K562 (cell line): ENCODE results near the gene GCN1. TPM values are rescaled to one million over a fixed set of nuclear protein-coding genes. Genes with fewer than 3 reads are reported as not detected.

ENCODE experiments used
- CBFA2T3 ChIP-seq: fragments of 450-650 bp; IDR thresholded peaks from 2 replicates; pipeline ENCODE4 v1.6.1; 2017
- CTCF ChIP-seq, 3 experiments: IDR thresholded peaks in 2 of 3; conservative IDR thresholded peaks in 1 of 3; 2 replicates each; pipeline ENCODE4 v1.5.1; 2011 to 2012; ENCODE audit warnings: low read length in 3 of 3, mild to moderate bottlenecking in 3 of 3, control low read depth in 2 of 3, improper control_type of control experiment in 1 of 3, inconsistent platforms in 1 of 3, low read depth in 1 of 3, mixed read lengths in 1 of 3, moderate library complexity in 1 of 3; ENCODE audit not compliant: insufficient read depth in 2 of 3
- ELK3 ChIP-seq: fragments of 450-650 bp; formaldehyde crosslinking; IDR thresholded peaks from 2 replicates; pipeline ENCODE4 v1.4.0; 2020; ENCODE audit warnings: mild to moderate bottlenecking
- MAFF ChIP-seq: IDR thresholded peaks from 2 replicates; pipeline ENCODE4 v1.6.1; 2012; ENCODE audit warnings: low read length, improper control_type of control experiment
- NFE2 ChIP-seq: IDR thresholded peaks from 2 replicates; pipeline ENCODE4 v1.6.1; 2014; ENCODE audit warnings: antibody characterized with exemption, low read depth
- RBM22 ChIP-seq: fragments of 200-400 bp; formaldehyde crosslinking; IDR thresholded peaks from 2 replicates; pipeline ENCODE4 v1.6.1; 2018; ENCODE audit warnings: low read length, low read depth; ENCODE audit not compliant: poor library complexity, severe bottlenecking
- TRIM25 ChIP-seq: fragments of 450-650 bp; IDR thresholded peaks from 2 replicates; pipeline ENCODE4 v1.7.0; 2016; ENCODE audit warnings: borderline replicate concordance
- polyA plus RNA-seq, 8 experiments: library from polyadenylated mRNA; depleted of rRNA in 4 of 8; stranded (reverse) in 5 of 8; unstranded in 3 of 8; fragments of >200 nt; fragmentation: Nextera tagmentation in 2 of 8; fragmentation: Illumina TruSeq in 1 of 8; extraction: Ambion mirVana in 2 of 8; extraction: Trizol in 1 of 8; gene quantifications; 2 replicates each; pipeline versions ENCODE4 v1.2.1 to v1.2.3, GENCODE V29; 2011 to 2014; ENCODE audit warnings: inconsistent platforms in 1 of 8, missing spikeins in 1 of 8
- total RNA-seq, 7 experiments: library from RNA; depleted of rRNA in 6 of 7; stranded (reverse); fragments of >200 nt in 6 of 7; fragmentation: Illumina TruSeq in 2 of 7; extraction: Trizol in 2 of 7; gene quantifications; 2 replicates each; pipeline versions ENCODE4 v1.2.1 to v1.2.3, GENCODE V29; 2011 to 2021; ENCODE audit warnings: low replicate concordance in 1 of 7
- TF ChIP-seq, protein P1 (sequence below): sonication (generic); formaldehyde crosslinking; IDR thresholded peaks from 2 replicates; pipeline ENCODE4 v1.8.1; 2023; ENCODE audit warnings: missing genetic modification reagents, mild to moderate bottlenecking, borderline replicate concordance
- TF ChIP-seq, protein P2 (sequence below), 2 experiments: fragments of 450-650 bp in 1 of 2; IDR thresholded peaks; 2 replicates each; pipeline ENCODE4 v1.6.1; 2011 to 2017; ENCODE audit warnings: low read depth in 2 of 2, antibody characterized with exemption in 1 of 2, borderline replicate concordance in 1 of 2, low read length in 1 of 2, mild to moderate bottlenecking in 1 of 2, mixed read lengths in 1 of 2; ENCODE audit not compliant: control insufficient read depth in 1 of 2
- TF ChIP-seq, protein P3 (sequence below): fragments of 450-650 bp; formaldehyde crosslinking; IDR thresholded peaks from 2 replicates; pipeline ENCODE4 v1.4.0; 2020; ENCODE audit warnings: mild to moderate bottlenecking, mixed read lengths

The GCN1 gene
- total and polyA plus RNA-seq, 9 of the 15 experiments (the other 6 are each of a cell fraction or from before 2014, with no cell fraction given): 11.9 to 190 (median 51.7) TPM

DNA sequence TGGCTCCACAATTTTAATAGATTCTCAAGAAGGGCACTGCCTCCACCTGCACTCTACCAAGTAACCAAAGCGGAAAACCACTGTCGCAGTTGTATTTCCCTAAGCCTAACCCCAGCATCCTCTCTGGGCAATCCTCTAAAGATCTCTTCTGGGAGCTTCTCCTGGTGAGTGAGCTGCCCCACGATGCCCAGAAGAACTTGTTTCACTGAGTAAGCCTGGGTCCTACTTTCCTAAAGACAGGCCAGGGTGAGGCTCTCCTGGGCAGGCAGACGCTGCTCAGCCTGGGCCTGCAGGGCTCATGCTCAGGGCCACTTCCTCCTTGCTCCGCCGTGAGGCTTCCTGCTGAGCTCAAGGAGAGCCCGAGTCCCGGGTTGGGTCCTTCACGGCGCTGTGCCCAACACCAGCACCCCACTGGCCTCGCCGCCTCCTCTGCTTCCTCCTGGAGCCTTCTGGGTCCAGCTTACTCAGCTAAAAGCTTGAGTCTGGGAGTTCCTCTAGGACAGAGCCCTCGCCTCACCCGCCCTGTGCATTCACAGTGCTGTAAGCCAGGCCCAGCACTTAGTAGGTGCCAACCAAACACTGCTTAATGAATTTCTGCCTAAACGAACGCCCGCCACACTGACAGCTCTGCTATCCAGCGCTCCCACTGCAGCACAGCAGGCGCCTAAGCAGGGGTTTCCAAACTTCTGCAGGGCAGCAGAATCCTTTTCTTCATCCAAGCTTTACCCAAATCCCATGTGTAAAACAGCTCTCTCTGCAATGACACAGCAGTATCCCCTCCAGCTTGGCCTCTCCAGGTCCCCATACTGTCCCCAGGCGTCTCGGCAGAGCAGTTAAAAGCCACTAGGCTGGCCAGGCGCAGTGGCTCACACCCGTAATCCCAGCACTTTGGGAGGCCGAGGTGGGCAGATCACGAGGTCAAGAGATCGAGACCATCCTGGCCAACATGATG is 83.7 kb downstream of the GCN1 start (continued):
- TF ChIP-seq, protein P1, sequence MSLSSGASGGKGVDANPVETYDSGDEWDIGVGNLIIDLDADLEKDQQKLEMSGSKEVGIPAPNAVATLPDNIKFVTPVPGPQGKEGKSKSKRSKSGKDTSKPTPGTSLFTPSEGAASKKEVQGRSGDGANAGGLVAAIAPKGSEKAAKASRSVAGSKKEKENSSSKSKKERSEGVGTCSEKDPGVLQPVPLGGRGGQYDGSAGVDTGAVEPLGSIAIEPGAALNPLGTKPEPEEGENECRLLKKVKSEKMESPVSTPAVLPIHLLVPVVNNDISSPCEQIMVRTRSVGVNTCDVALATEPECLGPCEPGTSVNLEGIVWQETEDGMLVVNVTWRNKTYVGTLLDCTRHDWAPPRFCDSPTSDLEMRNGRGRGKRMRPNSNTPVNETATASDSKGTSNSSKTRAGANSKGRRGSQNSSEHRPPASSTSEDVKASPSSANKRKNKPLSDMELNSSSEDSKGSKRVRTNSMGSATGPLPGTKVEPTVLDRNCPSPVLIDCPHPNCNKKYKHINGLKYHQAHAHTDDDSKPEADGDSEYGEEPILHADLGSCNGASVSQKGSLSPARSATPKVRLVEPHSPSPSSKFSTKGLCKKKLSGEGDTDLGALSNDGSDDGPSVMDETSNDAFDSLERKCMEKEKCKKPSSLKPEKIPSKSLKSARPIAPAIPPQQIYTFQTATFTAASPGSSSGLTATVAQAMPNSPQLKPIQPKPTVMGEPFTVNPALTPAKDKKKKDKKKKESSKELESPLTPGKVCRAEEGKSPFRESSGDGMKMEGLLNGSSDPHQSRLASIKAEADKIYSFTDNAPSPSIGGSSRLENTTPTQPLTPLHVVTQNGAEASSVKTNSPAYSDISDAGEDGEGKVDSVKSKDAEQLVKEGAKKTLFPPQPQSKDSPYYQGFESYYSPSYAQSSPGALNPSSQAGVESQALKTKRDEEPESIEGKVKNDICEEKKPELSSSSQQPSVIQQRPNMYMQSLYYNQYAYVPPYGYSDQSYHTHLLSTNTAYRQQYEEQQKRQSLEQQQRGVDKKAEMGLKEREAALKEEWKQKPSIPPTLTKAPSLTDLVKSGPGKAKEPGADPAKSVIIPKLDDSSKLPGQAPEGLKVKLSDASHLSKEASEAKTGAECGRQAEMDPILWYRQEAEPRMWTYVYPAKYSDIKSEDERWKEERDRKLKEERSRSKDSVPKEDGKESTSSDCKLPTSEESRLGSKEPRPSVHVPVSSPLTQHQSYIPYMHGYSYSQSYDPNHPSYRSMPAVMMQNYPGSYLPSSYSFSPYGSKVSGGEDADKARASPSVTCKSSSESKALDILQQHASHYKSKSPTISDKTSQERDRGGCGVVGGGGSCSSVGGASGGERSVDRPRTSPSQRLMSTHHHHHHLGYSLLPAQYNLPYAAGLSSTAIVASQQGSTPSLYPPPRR (CRISPR knock-in tag): no peak
- TF ChIP-seq, protein P2, sequence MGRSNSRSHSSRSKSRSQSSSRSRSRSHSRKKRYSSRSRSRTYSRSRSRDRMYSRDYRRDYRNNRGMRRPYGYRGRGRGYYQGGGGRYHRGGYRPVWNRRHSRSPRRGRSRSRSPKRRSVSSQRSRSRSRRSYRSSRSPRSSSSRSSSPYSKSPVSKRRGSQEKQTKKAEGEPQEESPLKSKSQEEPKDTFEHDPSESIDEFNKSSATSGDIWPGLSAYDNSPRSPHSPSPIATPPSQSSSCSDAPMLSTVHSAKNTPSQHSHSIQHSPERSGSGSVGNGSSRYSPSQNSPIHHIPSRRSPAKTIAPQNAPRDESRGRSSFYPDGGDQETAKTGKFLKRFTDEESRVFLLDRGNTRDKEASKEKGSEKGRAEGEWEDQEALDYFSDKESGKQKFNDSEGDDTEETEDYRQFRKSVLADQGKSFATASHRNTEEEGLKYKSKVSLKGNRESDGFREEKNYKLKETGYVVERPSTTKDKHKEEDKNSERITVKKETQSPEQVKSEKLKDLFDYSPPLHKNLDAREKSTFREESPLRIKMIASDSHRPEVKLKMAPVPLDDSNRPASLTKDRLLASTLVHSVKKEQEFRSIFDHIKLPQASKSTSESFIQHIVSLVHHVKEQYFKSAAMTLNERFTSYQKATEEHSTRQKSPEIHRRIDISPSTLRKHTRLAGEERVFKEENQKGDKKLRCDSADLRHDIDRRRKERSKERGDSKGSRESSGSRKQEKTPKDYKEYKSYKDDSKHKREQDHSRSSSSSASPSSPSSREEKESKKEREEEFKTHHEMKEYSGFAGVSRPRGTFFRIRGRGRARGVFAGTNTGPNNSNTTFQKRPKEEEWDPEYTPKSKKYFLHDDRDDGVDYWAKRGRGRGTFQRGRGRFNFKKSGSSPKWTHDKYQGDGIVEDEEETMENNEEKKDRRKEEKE (IDR thresholded peaks at IDR 0.05; ENCODE audit: borderline replicate concordance in 1 of 2, control insufficient read depth in 1 of 2, low read depth in 2 of 2, low read length in 1 of 2): no peak
- TF ChIP-seq TRIM25 (no peak), ELK3 (CRISPR knock-in tag) (no peak), CBFA2T3 (no peak), MAFF (peak; percentile 25), NFE2 (peak; percentile 68), RBM22 (no peak), CTCF (IDR thresholded peaks at IDR 0.05 in 2 of 3, conservative IDR thresholded peaks at IDR 0.05 in 1 of 3; ENCODE audit: insufficient read depth in 2 of 3, low read depth in 1 of 3, low read length in 3 of 3) (no peak)
- TF ChIP-seq, protein P3, sequence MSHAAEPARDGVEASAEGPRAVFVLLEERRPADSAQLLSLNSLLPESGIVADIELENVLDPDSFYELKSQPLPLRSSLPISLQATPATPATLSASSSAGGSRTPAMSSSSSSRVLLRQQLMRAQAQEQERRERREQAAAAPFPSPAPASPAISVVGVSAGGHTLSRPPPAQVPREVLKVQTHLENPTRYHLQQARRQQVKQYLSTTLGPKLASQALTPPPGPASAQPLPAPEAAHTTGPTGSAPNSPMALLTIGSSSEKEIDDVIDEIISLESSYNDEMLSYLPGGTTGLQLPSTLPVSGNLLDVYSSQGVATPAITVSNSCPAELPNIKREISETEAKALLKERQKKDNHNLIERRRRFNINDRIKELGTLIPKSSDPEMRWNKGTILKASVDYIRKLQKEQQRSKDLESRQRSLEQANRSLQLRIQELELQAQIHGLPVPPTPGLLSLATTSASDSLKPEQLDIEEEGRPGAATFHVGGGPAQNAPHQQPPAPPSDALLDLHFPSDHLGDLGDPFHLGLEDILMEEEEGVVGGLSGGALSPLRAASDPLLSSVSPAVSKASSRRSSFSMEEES (CRISPR knock-in tag): no peak
